Ishikawa (cell line): ENCODE results near the gene FLVCR2.

ENCODE experiments used
- CEBPB ChIP-seq: IDR thresholded peaks from 2 replicates; pipeline ENCODE4 v1.6.1; 2012
- EP300 ChIP-seq: IDR thresholded peaks from 2 replicates; pipeline ENCODE4 v1.6.1; 2012; ENCODE audit warnings: borderline replicate concordance
- NFIC ChIP-seq: IDR thresholded peaks from 2 replicates; pipeline ENCODE4 v1.6.1; 2012
- RAD21 ChIP-seq: IDR thresholded peaks from 2 replicates; pipeline ENCODE4 v1.6.1; 2012; ENCODE audit warnings: low read depth
- TCF12 ChIP-seq: IDR thresholded peaks from 2 replicates; pipeline ENCODE4 v1.6.1; 2012; ENCODE audit warnings: low read depth
- YY1 ChIP-seq: IDR thresholded peaks from 2 replicates; pipeline ENCODE4 v1.6.1; 2012; ENCODE audit warnings: low read depth
- TF ChIP-seq, protein P1 (sequence below): IDR thresholded peaks from 2 replicates; pipeline ENCODE4 v1.6.1; 2012

DNA sequence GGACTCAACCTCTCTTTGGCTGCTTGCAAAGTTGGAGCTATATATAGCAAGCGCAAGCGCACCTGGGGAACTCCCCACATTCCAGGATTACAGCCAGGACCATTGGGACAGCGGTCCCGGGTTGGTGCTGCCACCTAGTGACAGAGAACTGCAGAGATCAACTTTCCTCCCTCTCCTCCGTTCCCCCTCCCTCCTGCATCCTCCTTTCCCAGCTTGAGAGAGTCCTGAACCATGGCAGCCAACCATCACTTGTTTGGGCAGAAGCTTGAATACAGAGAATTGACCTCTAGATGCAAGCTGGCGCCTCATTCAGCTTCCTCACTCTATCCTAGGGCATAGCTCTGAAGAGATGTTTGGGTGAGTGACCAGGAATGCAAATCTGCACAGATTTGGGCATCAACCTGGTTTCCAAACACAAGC is 17.4 kb upstream of the FLVCR2 start:
- TF ChIP-seq RAD21 (peak; percentile 96), YY1 (no peak), TCF12 (no peak), NFIC (peak; percentile 55), EP300 (no peak), CEBPB (no peak)
- TF ChIP-seq, protein P1, sequence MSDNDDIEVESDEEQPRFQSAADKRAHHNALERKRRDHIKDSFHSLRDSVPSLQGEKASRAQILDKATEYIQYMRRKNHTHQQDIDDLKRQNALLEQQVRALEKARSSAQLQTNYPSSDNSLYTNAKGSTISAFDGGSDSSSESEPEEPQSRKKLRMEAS, result no peak
